Measurements from ENCODE around the gene SUSD1.

- TF ChIP-seq CTCF (IDR thresholded peaks at IDR 0.05; ENCODE audit: borderline replicate concordance, extremely low read depth, low read length, poor library complexity, severe bottlenecking), result no peak
- no peak for TF ChIP-seq EZH2 (IDR thresholded peaks at IDR 0.05; ENCODE audit: borderline replicate concordance, low read depth, low read length, severe bottlenecking)
Observed at GRCh38 chr9:112000743-112001142, 174.4 kb downstream of the SUSD1 start.

Measured in DND-41 (cell line).